ENCODE data around the gene C1orf52.

Gene C1orf52

GRCh38 chr1:85277802-85278201 is 18.3 kb upstream of the C1orf52 start:
- no peak overlapping the region for H3K9ac ChIP-seq (ENCODE audit: low read length)
- H2BK12ac ChIP-seq (ENCODE audit: low read length): no peak overlapping the region
- H3K18ac ChIP-seq (ENCODE audit: low read length): no peak overlapping the region
- no CpG with 5 or more reads among the region's 4 CpGs for WGBS (ENCODE audit: extremely low coverage, insufficient coverage, insufficient read length)
- H2BK5ac ChIP-seq (ENCODE audit: low read depth, low read length, poor library complexity): no peak overlapping the region
- no peak overlapping the region for H3K4ac ChIP-seq (ENCODE audit: low read depth, low read length)
- no peaks in the 10 kb centered on the region for H3K9me3 ChIP-seq (ENCODE audit: insufficient read depth, low read depth, low read length)
- H3K27me3 ChIP-seq (ENCODE audit: insufficient read depth, low read length): no peaks in the 10 kb centered on the region
- H4K12ac ChIP-seq (ENCODE audit: low read depth, low read length): no peak overlapping the region
- no peak overlapping the region for H3K4me3 ChIP-seq (ENCODE audit: low read depth, low read length)
- peaks cover 6% of the 10 kb centered on the region in 2 experiments for H3K4me1 ChIP-seq (ENCODE audit: control insufficient read depth in 1 of 2, insufficient read depth in 2 of 2, low read length in 2 of 2)
- H2BK120ac ChIP-seq (ENCODE audit: insufficient read depth, low read length, poor library complexity): no peak overlapping the region
- H3K23ac ChIP-seq (ENCODE audit: low read length): no peak overlapping the region
- no peak overlapping the region for H4K8ac ChIP-seq (ENCODE audit: low read depth, low read length)
- peaks cover 7% of the 10 kb centered on the region for H3K79me2 ChIP-seq (ENCODE audit: control insufficient read depth, insufficient read depth, low read length, poor library complexity)
- no peaks in the 10 kb centered on the region for H3K36me3 ChIP-seq (ENCODE audit: control insufficient read depth in 1 of 2, insufficient read depth in 2 of 2, low read length in 2 of 2)
- H2AFZ ChIP-seq (ENCODE audit: insufficient read depth, low read length, poor library complexity): no peak overlapping the region
- peaks cover 10% of the 10 kb centered on the region for H3K79me1 ChIP-seq (ENCODE audit: low read length)
- no peak overlapping the region for H3K27ac ChIP-seq (ENCODE audit: low read depth, low read length)
- no peak overlapping the region for H4K91ac ChIP-seq (ENCODE audit: low read depth, low read length)
- no peak overlapping the region for H3K14ac ChIP-seq (ENCODE audit: low read length)
- no peak for DNase-seq
- no peak overlapping the region for H2AK5ac ChIP-seq (ENCODE audit: low read length)
- H3K4me2 ChIP-seq (ENCODE audit: low read length): no peak overlapping the region

DNA sequence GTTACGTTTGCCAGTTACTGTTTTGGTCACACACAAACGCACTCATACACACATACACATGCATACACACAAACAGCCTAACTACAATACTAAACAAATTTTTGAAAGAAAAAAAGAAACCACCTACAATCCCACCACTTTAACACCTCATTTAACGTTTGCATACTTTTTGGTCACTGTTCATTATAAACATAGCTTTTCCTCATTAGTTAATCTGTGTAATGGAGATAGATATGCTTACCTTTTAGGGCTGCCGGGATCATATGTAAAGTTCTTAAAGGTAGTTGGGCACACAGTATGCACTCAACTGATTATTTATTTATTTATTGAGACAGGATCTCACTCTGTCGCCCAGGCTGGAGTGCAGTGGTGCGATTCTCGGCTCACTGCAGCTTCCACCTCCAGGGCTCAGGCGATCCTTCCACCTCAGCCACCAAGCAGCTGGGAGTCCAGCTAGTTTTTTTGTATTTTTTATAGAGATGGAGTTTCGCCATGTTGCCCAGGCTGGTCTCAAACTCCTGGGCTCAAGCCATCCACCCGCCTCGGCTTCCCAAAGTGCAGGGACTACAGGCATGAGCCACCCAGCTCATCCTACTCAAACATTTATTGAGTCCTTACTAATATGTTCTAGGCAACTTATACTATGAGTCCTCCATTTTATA is 17.6 kb upstream of the C1orf52 start:
- Histone ChIP-seq H3K4me2 (ENCODE audit: low read length) (peak overlapping the region; percentile 66), H3K79me2 (ENCODE audit: control insufficient read depth, insufficient read depth, low read length, poor library complexity) (peaks cover 7% of the 10 kb centered on the region), H2BK12ac (ENCODE audit: low read length) (no peak overlapping the region), H3K27me3 (ENCODE audit: insufficient read depth, low read length) (no peaks in the 10 kb centered on the region), H4K12ac (ENCODE audit: low read depth, low read length) (peak overlapping the region; percentile 56), H2BK5ac (ENCODE audit: low read depth, low read length, poor library complexity) (no peak overlapping the region), H4K8ac (ENCODE audit: low read depth, low read length) (peak overlapping the region; percentile 93), H2AK5ac (ENCODE audit: low read length) (no peak overlapping the region), H3K36me3 (ENCODE audit: control insufficient read depth in 1 of 2, insufficient read depth in 2 of 2, low read length in 2 of 2) (no peaks in the 10 kb centered on the region), H3K9ac (ENCODE audit: low read length) (no peak overlapping the region), H2BK120ac (ENCODE audit: insufficient read depth, low read length, poor library complexity) (no peak overlapping the region), H3K79me1 (ENCODE audit: low read length) (peaks cover 10% of the 10 kb centered on the region), H3K23ac (ENCODE audit: low read length) (no peak overlapping the region), H3K9me3 (ENCODE audit: insufficient read depth, low read depth, low read length) (no peaks in the 10 kb centered on the region), H2AFZ (ENCODE audit: insufficient read depth, low read length, poor library complexity) (peak overlapping the region; percentile 47), H3K4ac (ENCODE audit: low read depth, low read length) (no peak overlapping the region), H3K4me1 (ENCODE audit: control insufficient read depth in 1 of 2, insufficient read depth in 2 of 2, low read length in 2 of 2) (peaks cover 6% of the 10 kb centered on the region in 2 experiments), H3K4me3 (ENCODE audit: low read depth, low read length) (peak overlapping the region; percentile 87), H3K18ac (ENCODE audit: low read length) (no peak overlapping the region), H3K27ac (ENCODE audit: low read depth, low read length) (peak overlapping the region; percentile 66), H4K91ac (ENCODE audit: low read depth, low read length) (no peak overlapping the region), H3K14ac (ENCODE audit: low read length) (peak overlapping the region; percentile 68)
- DNase-seq: no peak
- no CpG with 5 or more reads among the region's 11 CpGs for WGBS (ENCODE audit: extremely low coverage, insufficient coverage, insufficient read length)

DNA sequence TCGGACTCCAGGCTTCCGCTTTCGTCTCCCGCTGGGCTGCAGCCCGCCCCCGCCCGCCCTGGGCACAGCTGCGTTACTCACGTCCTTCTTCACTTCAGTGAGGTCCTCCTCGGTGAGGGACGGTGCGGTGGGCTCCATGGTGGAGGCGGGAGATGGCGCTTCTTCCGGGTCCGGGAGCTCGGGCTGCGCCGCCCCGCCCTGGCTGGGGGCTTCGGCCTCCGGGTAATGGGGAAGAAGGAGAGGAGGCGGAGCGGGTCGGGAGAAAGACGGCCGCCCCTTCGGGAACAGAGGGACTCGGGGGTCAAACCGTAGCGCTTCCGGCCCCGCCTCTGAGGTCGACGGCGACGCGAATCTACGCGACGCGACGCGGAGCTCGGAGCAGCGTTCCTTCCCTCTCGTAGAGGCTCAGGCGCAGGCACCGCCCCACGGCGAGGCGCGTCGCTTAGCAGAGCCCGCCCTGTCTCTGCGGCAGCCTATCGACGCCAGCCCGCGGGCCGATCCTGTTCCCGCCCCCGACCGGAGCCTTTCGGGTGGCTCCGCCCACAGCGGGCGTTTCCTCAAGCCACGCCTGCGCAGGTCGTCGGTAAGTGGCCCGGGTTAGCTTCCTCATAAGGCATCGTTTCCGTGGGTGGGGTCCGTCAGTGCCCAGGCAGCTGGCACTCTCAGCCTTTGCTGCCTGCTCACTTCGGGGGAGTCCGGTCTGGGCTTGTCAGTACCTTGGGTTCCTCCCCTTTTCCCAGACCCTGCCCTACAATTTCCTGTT is 16.9 kb upstream of the C1orf52 start, which contains the start of gene BCL10:
Gene BCL10 (minus strand): TSS at position 418 of the 763 bp plus-strand sequence. CDS start 280 bp downstream, at position 138.
- peaks cover 7% of the 10 kb centered on the region for H3K79me2 ChIP-seq (ENCODE audit: control insufficient read depth, insufficient read depth, low read length, poor library complexity)
- DNase-seq: peak; percentile 99
- H2BK12ac ChIP-seq (ENCODE audit: low read length): no peak within 1 kb of the TSS
- H3K4ac ChIP-seq (ENCODE audit: low read depth, low read length): peak within 1 kb of the TSS; percentile 77
- no CpG with 5 or more reads among the region's 78 CpGs for WGBS (ENCODE audit: extremely low coverage, insufficient coverage, insufficient read length)
- H2AFZ ChIP-seq (ENCODE audit: insufficient read depth, low read length, poor library complexity): peak within 1 kb of the TSS; percentile 61
- H3K14ac ChIP-seq (ENCODE audit: low read length): peak within 1 kb of the TSS; percentile 87
- peak within 1 kb of the TSS; percentile 87 for H3K4me3 ChIP-seq (ENCODE audit: low read depth, low read length)
- H3K4me1 ChIP-seq (ENCODE audit: control insufficient read depth in 1 of 2, insufficient read depth in 2 of 2, low read length in 2 of 2): peaks cover 6% of the 10 kb centered on the region in 2 experiments
- peak within 1 kb of the TSS; percentile 78 for H3K18ac ChIP-seq (ENCODE audit: low read length)
- H3K9me3 ChIP-seq (ENCODE audit: insufficient read depth, low read depth, low read length): no peaks in the 10 kb centered on the region
- H2BK5ac ChIP-seq (ENCODE audit: low read depth, low read length, poor library complexity): peak within 1 kb of the TSS; percentile 56
- H2AK5ac ChIP-seq (ENCODE audit: low read length): peak within 1 kb of the TSS; percentile 8
- peaks cover 10% of the 10 kb centered on the region for H3K79me1 ChIP-seq (ENCODE audit: low read length)
- H4K91ac ChIP-seq (ENCODE audit: low read depth, low read length): peak within 1 kb of the TSS; percentile 78
- H3K23ac ChIP-seq (ENCODE audit: low read length): peak within 1 kb of the TSS; percentile 10
- H4K8ac ChIP-seq (ENCODE audit: low read depth, low read length): peak within 1 kb of the TSS; percentile 93
- H3K36me3 ChIP-seq (ENCODE audit: control insufficient read depth in 1 of 2, insufficient read depth in 2 of 2, low read length in 2 of 2): no peaks in the 10 kb centered on the region
- peak within 1 kb of the TSS; percentile 62 for H4K12ac ChIP-seq (ENCODE audit: low read depth, low read length)
- H3K4me2 ChIP-seq (ENCODE audit: low read length): peak within 1 kb of the TSS; percentile 94
- H3K27me3 ChIP-seq (ENCODE audit: insufficient read depth, low read length): no peaks in the 10 kb centered on the region
- peak within 1 kb of the TSS; percentile 5 for H2BK120ac ChIP-seq (ENCODE audit: insufficient read depth, low read length, poor library complexity)
- H3K27ac ChIP-seq (ENCODE audit: low read depth, low read length): peak within 1 kb of the TSS; percentile 88
- H3K9ac ChIP-seq (ENCODE audit: low read length): peak within 1 kb of the TSS; percentile 95

GRCh38 chr1:85275701-85276214 is 16.3 kb upstream of the C1orf52 start:
- Histone ChIP-seq H3K4me2 (ENCODE audit: low read length) (peak overlapping the region; percentile 94), H2AK5ac (ENCODE audit: low read length) (peak overlapping the region; percentile 8), H3K27me3 (ENCODE audit: insufficient read depth, low read length) (no peaks in the 10 kb centered on the region), H3K14ac (ENCODE audit: low read length) (peak overlapping the region; percentile 87), H2AFZ (ENCODE audit: insufficient read depth, low read length, poor library complexity) (peak overlapping the region; percentile 61), H3K36me3 (ENCODE audit: control insufficient read depth in 1 of 2, insufficient read depth in 2 of 2, low read length in 2 of 2) (peaks cover 2% of the 10 kb centered on the region in 2 experiments), H3K4ac (ENCODE audit: low read depth, low read length) (peak overlapping the region; percentile 77), H3K18ac (ENCODE audit: low read length) (peak overlapping the region; percentile 78), H4K91ac (ENCODE audit: low read depth, low read length) (peak overlapping the region; percentile 78), H2BK12ac (ENCODE audit: low read length) (no peak overlapping the region), H3K9ac (ENCODE audit: low read length) (peak overlapping the region; percentile 95), H3K79me2 (ENCODE audit: control insufficient read depth, insufficient read depth, low read length, poor library complexity) (peaks cover 7% of the 10 kb centered on the region), H3K27ac (ENCODE audit: low read depth, low read length) (peak overlapping the region; percentile 88), H3K4me1 (ENCODE audit: control insufficient read depth in 1 of 2, insufficient read depth in 2 of 2, low read length in 2 of 2) (peaks cover 6% of the 10 kb centered on the region in 2 experiments), H2BK120ac (ENCODE audit: insufficient read depth, low read length, poor library complexity) (peak overlapping the region; percentile 5), H3K23ac (ENCODE audit: low read length) (peak overlapping the region; percentile 10), H3K79me1 (ENCODE audit: low read length) (peaks cover 10% of the 10 kb centered on the region), H3K4me3 (ENCODE audit: low read depth, low read length) (peak overlapping the region; percentile 87), H2BK5ac (ENCODE audit: low read depth, low read length, poor library complexity) (peak overlapping the region; percentile 56), H4K8ac (ENCODE audit: low read depth, low read length) (peak overlapping the region; percentile 91), H3K9me3 (ENCODE audit: insufficient read depth, low read depth, low read length) (no peaks in the 10 kb centered on the region), H4K12ac (ENCODE audit: low read depth, low read length) (peak overlapping the region; percentile 62)
- WGBS (ENCODE audit: extremely low coverage, insufficient coverage, insufficient read length): no CpG with 5 or more reads among the region's 13 CpGs
- DNase-seq: no peak
